RCC 7860 (cell line): Measurements from ENCODE around the gene HOXA1.

Source experiments
- DNase-seq: peaks from one replicate; pipeline ENCODE4 v3.0.0-alpha.2; 2015; ENCODE audit warnings: low spot score
- FAIRE-seq: peaks from 2 replicates; lab custom pipeline; 2012; peaks lifted over from hg19 to GRCh38; lab: Jason Lieb, UNC

HOXA1 gene

GRCh38 chr7:27106901-27107240 lies 11.1 kb upstream of the HOXA1 start:
- DNase-seq = no peak
- no peak for FAIRE-seq

- FAIRE-seq = no peak
These were observed 10.5 kb upstream of the HOXA1 start for GRCh38 chr7:27106181-27106900.

GRCh38 chr7:27105301-27106031 lies 9.7 kb upstream of the HOXA1 start:
- FAIRE-seq (no peak), DNase-seq (no peak)

More at GRCh38 chr7:27106181-27106900, 10.5 kb upstream of the HOXA1 start:
- DNase-seq = no peak

GRCh38 chr7:27104341-27105058 lies 8.7 kb upstream of the HOXA1 start:
- DNase-seq = no peak
- no peak for FAIRE-seq

- FAIRE-seq (peak; percentile 71), DNase-seq (peak; percentile 63)
These were observed 7.9 kb upstream of the HOXA1 start for GRCh38 chr7:27103489-27104226.

GRCh38 chr7:27102581-27103442 lies 7.0 kb upstream of the HOXA1 start, which contains the start of gene HOXA2:
TSS of gene HOXA2 (minus strand) at chr7:27102683. CDS start at chr7:27102500, 183 bp downstream.
- DNase-seq = peak; percentile 69
- FAIRE-seq = peak; percentile 70

GRCh38 chr7:27101957-27102580 lies 6.3 kb upstream of the HOXA1 start:
- DNase-seq (peak; percentile 30), FAIRE-seq (no peak)

- DNase-seq (peak; percentile 66), FAIRE-seq (peak; percentile 69)
These were observed 5.6 kb upstream of the HOXA1 start for GRCh38 chr7:27101171-27101956.

- peak; percentile 30 for DNase-seq
- FAIRE-seq = no peak
These were observed 4.9 kb upstream of the HOXA1 start for GRCh38 chr7:27100694-27101170.

- DNase-seq (no peak), FAIRE-seq (peak; percentile 56)
These were observed 3.9 kb upstream of the HOXA1 start for GRCh38 chr7:27099453-27100370.

GRCh38 chr7:27098578-27099451 lies 3.0 kb upstream of the HOXA1 start:
- DNase-seq (peak; percentile 47), FAIRE-seq (no peak)

GRCh38 chr7:27097686-27098577 lies 2.1 kb upstream of the HOXA1 start:
- FAIRE-seq = peak; percentile 73
- peak; percentile 56 for DNase-seq

GRCh38 chr7:27096768-27097514 lies 1.1 kb upstream of the HOXA1 start:
- FAIRE-seq (peak; percentile 2), DNase-seq (peak; percentile 46)

- DNase-seq (no peak), FAIRE-seq (no peak)
These were observed 527 bp downstream of the HOXA1 start for GRCh38 chr7:27095050-27095896.
